OCI-M1 (cell line): ENCODE data around the gene CD2AP.
A peak's percentile ranks its signal among the peaks of the same experiment; 100 is the strongest.
"Not testable (repeated sequence)": the region's sequence is repeated elsewhere in the genome, so short reads cannot be mapped to it uniquely, and the experiment has no call there.

Experiments used
- DNase-seq: peaks from one replicate; lab custom pipeline; 2025; lab: John Stamatoyannopoulos, UW

Gene CD2AP

DNA sequence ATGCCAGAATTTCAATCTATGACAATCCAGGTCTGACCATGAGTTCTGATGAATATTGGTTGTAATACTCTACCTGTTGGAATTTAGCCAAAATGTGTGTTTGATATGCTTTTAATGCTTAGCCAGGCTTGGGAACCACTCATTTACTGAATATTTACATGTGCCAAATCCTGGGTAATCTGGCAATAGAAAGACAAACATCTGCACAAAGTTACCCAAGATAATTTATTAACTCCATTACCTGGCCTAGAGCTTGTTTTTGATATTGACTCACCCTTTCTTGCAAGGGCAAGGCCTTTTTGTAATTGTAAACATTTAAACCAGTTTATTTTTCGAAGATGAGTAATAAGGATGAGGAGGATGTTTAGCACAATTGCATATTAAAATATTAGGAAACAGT lies 13.5 kb upstream of the CD2AP start:
- DNase-seq: no peak

- DNase-seq: no peak
Measured at GRCh38 chr6:47465117-47465516, 12.5 kb upstream of the CD2AP start.

DNA sequence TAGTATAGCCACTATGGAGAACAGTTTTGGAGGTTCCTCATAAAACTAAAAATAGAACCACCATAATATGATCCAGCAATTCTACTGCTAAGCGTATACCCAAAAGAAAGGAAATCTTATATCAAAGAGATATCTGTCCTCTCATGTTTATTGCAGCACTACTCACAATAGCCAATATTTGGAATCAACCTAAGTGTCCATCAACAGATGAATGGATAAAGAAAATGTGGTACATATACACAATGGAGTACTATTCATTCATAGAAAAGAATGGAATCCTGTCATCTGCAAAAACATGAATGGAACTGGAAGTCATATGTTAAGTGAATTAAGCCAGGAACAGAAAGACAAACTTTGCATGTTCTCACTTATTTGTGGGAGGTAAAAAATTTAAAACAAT lies 5.7 kb upstream of the CD2AP start:
- no peak for DNase-seq

- DNase-seq: no peak
Measured at GRCh38 chr6:47473791-47474346, 3.7 kb upstream of the CD2AP start.

DNA sequence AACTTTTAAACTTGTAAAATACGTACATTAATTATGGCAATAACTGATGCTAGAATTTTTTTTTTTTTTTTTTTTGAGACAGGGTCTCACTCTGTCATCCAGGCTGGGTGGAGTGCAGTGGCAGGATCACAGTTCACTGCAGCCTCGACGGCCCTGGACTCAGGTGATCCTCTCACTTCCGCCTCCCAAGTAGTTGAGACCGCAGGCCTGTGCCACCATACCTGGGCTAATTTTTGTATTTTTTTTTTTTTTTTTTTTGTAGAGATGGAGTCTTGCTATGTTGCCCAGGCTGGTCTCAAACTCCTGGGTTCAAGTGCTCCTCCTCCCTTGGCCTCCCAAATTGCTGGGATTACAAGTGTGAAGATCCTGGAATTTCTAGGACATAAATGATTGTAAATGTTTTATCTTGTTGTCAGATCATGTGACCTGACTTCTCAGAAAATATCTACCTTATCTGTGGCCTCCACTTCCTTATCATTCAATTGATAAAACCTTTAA lies 2.2 kb upstream of the CD2AP start:
- DNase-seq: no peak

DNA sequence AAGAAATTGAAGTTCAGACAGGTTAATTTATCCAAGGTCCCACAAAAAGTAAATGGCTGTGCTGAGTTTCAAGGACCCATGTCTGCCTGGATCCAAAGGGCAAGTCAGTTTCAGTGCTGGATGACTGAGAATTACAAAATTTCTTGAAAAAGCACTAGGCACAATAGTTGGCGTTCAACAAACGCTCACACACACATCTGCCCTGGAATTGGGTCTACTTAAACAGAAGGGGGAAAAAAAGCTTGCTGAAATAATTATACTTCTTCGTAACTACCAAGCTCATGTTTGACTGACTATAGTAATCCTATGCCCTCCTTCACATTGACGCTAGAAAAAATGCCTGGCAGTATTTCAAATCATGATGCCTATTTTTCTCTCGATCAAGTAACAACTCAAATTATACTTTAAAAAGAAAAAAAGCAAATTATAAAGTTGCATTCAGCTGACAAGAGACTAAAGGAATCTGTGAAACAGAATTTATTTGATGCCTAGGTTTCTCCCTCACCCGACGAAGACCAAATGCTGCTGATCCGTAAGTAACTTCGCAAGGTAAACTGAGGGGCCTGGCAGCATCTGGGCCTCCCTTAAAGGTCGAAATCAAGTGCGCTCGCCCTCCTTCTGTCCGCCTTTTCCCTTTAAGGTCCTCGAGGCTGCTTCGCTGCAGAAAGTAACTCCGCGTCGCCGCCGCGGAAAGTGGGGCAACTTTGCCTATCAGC lies 650 bp upstream of the CD2AP start:
- peak; percentile 79 for DNase-seq

GRCh38 chr6:47478233-47479139 lies 897 bp downstream of the CD2AP start:
- peak; percentile 92 for DNase-seq

DNA sequence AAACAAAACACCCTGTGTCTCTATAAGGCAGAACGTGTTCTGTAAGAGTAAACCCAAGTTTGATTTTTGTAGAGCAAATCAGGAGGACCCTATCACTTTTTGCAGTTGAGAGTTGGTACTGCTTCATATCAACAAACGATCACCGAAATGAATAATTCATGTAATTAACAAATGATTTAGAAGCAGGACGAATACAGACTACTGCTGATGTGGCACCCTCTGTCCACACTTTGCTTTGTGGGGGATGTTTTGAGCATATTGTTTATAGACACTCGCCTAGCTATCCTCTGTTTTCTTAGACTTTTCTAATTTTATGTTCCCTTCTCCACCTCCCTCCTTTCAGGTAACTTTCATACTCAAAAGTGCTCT lies 1.5 kb downstream of the CD2AP start:
- peak; percentile 77 for DNase-seq

GRCh38 chr6:47479874-47480273 lies 2.3 kb downstream of the CD2AP start:
- DNase-seq: no peak

- DNase-seq: not testable (repeated sequence)
Measured at GRCh38 chr6:47481213-47481612, 3.6 kb downstream of the CD2AP start.

GRCh38 chr6:47481806-47482205 lies 4.2 kb downstream of the CD2AP start:
- DNase-seq: no peak

DNA sequence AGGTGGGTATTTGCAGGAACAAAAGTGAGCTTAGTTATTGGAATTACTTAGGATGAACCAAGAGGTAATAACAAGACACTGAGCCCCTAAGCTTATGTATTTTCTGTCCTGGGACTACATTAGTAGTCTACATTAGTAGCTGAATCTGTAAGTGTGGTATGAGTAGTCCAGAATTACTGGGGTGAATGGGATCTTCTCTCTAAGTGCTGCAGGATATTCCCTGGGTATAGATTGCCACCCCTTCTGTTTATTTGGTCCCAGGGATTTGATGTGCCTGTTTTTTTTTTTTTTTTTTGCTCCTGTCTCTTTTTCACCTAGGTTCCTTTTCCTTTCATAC lies 5.9 kb downstream of the CD2AP start:
- no peak for DNase-seq

DNA sequence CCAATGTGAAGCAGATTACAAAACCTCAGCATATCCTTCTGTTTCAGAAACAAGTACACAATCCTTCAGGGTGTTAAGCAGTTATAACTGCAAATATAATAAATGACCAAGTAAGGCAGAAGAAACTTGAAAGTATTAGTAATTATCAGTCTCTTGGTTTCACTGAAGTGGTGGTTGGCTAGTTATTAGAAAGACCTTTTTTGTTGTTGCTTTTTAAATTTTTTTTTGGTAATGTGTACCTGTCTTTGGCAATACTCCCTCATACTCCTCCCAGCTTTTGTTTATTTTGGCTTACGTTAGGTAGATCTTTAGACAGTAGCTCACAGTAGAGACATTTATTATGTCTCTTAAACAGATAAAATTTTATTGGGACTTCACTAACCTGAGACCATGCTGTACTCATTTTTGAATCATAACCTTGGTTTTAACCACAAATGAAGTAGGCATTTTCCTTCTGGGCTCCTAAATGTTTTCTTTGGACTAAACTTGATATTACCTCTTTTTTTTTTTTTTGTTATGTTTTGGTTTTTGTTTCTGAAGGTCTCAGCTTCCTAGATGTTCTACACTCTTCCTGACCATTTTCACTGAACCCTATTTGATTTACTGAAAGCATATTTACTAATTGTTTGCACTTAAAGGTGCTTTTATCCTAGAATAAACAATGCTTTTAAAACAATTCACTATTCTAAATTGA lies 6.4 kb downstream of the CD2AP start:
- no peak for DNase-seq

- no peak for DNase-seq
Measured at GRCh38 chr6:47484616-47485015, 7.0 kb downstream of the CD2AP start.

DNA sequence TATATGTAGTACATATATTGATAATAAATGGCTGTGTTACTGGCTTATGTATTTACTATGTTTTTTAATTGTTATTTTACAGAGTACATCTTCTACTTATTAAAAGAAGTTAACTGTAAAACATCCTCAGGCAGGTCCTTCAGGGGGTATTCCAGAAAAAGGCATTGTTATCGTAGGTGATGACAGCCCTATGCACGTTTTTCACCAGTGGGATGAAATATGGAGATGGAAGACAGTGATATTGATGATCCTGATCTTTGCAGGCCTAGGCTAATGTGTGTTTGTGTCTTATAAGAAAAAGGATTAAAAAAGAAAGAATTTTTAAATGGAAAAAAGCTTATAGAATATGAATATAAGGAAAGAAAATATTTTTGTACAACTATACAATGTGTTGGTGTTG lies 7.5 kb downstream of the CD2AP start:
- DNase-seq: no peak

GRCh38 chr6:47485491-47486135 lies 8.0 kb downstream of the CD2AP start:
- no peak for DNase-seq

DNA sequence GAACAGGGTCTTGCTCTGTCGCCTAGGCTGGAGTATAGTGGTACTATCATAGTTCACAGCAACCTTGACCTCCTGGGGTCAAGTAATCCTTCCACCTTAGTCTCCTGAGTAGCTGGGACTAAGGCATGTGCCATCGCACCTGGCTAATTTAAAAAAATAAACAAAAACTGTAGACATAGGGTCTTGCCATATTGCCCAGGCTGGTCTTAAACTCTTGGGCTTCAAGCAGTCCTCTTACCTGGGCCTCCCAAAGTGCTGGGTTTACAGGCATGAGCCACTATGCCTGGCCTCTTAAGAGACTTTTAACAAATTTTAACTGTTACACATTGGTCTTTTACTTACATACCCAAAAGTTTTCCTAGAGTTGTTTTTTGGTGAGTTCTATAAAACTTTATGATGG lies 12.4 kb downstream of the CD2AP start:
- no peak for DNase-seq

GRCh38 chr6:47490676-47491075 lies 13.1 kb downstream of the CD2AP start:
- DNase-seq: peak; percentile 26

GRCh38 chr6:47492355-47492754 lies 14.8 kb downstream of the CD2AP start:
- no peak for DNase-seq

DNA sequence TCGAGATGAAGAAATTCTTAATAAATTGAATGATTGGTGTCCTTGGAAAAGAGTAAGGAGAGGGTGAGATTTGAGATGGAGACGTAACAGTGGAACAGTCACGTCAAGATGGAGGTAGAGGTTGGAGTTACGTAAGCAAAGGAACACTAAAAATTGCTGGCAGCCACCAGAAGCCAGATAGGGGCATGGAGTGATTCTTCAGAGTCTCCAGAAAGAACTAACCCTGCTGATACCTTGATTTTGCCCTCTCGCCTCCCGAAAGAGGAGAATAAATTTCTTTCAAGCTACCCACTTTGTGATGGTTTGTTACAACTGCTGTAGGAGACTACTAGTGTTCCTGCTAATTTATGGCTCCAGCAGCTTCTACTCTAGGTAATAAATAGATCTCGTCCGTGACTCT lies 17.6 kb downstream of the CD2AP start:
- no peak for DNase-seq

DNA sequence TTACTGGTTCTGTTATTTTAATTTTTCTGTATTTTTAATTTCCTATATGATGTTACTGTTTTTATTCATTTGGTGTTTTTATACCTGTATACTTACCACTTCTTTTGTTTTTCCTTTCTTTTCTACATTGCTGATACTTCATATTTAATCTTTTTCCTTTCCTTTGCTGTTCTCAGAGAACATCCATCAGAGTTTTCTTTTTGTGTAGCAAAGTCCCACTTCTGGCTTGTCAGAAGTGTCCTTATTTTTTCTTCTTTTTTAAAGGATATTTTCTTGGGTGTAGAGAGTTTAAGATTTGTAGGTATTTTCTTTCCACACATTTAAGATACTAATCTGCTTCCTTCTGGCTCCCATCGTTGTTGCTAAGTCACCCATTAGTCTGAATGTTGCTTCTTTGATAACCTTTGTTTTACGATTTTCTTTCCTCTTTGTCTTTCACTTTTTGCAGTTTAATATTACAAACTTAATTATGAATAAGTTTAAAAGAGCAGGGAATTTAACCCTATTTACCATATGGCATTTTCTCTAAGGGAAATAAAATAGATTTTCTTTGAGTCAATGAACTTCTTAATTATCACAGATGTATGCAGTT lies 18.5 kb downstream of the CD2AP start:
- DNase-seq: peak; percentile 34
